ENCODE data around the gene GADD45A.

- TF ChIP-seq, protein P1, sequence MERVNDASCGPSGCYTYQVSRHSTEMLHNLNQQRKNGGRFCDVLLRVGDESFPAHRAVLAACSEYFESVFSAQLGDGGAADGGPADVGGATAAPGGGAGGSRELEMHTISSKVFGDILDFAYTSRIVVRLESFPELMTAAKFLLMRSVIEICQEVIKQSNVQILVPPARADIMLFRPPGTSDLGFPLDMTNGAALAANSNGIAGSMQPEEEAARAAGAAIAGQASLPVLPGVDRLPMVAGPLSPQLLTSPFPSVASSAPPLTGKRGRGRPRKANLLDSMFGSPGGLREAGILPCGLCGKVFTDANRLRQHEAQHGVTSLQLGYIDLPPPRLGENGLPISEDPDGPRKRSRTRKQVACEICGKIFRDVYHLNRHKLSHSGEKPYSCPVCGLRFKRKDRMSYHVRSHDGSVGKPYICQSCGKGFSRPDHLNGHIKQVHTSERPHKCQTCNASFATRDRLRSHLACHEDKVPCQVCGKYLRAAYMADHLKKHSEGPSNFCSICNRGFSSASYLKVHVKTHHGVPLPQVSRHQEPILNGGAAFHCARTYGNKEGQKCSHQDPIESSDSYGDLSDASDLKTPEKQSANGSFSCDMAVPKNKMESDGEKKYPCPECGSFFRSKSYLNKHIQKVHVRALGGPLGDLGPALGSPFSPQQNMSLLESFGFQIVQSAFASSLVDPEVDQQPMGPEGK (CRISPR knock-in tag; IDR thresholded peaks at IDR 0.05; ENCODE audit: borderline replicate concordance), result no peak
- TF ChIP-seq ZNF8 (CRISPR knock-in tag; IDR thresholded peaks at IDR 0.05), result no peak
These were observed 34.0 kb upstream of the GADD45A start for GRCh38 chr1:67651031-67651430.
